Epidermal melanocyte (primary cell): Measurements from ENCODE around the gene NUP98.
"Not testable (repeated sequence)": the region's sequence is repeated elsewhere in the genome, so short reads cannot be mapped to it uniquely, and the experiment has no call there.

Experiments used
- DNase-seq: peaks from one replicate; pipeline ENCODE4 v3.0.0; 2011; ENCODE audit warnings: low spot score; ENCODE audit not compliant: insufficient read length

NUP98 gene

GRCh38 chr11:3799143-3799542 lies 1.8 kb upstream of the NUP98 start:
- no peak for DNase-seq

GRCh38 chr11:3796801-3797328 lies 489 bp downstream of the NUP98 start:
- no peak for DNase-seq

DNA sequence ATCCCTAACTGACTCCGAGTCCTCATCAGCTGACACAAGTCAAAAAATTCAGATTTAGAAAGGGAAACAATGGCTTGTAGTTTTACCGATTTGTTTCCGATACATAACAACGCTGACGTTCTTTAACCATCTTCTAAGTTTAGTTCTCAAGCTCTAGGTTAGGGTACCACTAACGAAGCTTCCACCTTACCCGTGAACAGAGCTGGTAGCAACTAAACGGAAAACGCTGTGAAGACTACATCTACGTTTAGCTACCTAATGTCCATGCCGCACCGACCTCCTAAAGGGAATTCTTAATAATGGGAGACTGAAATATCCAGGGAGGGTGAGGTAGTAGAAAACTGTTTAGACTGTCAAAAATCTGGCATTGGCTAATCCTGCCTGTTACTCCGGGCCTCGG lies 1.0 kb downstream of the NUP98 start:
- DNase-seq: no peak

- no peak for DNase-seq
Measured at GRCh38 chr11:3796002-3796311, 1.4 kb downstream of the NUP98 start.

GRCh38 chr11:3795131-3796001 lies 2.0 kb downstream of the NUP98 start:
- no peak for DNase-seq

GRCh38 chr11:3794387-3794786 lies 3.0 kb downstream of the NUP98 start:
- not testable (repeated sequence) for DNase-seq

- no peak for DNase-seq
Measured at GRCh38 chr11:3786781-3787428, 10.4 kb downstream of the NUP98 start.

- DNase-seq: no peak
Measured at GRCh38 chr11:3783611-3784010, 13.7 kb downstream of the NUP98 start.

GRCh38 chr11:3782963-3783362 lies 14.4 kb downstream of the NUP98 start:
- no peak for DNase-seq

GRCh38 chr11:3781423-3781822 lies 15.9 kb downstream of the NUP98 start:
- no peak for DNase-seq

- DNase-seq: no peak
Measured at GRCh38 chr11:3775736-3776406, 21.5 kb downstream of the NUP98 start.

DNA sequence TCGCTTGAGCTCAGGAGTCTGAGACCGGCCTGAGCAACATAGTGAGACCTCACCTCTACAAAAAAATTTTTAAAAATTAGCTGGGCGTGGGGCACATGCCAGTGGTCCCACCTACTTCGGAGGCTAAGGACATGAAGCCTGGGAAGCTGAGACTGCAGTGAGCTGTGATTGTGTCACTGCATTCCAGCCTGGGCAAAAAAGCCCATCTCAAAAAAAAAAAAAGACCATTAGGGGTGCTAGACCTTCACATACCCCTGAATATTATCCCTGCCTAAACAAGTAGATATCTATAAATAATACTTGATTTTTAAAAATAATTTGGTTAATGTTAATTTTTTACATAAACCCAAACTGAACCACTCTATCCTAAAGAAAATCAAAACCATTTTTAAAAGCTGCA lies 24.2 kb downstream of the NUP98 start:
- no peak for DNase-seq

- DNase-seq: no peak
Measured at GRCh38 chr11:3767536-3767935, 29.8 kb downstream of the NUP98 start.

GRCh38 chr11:3766836-3767235 lies 30.5 kb downstream of the NUP98 start:
- DNase-seq: not testable (repeated sequence)

DNA sequence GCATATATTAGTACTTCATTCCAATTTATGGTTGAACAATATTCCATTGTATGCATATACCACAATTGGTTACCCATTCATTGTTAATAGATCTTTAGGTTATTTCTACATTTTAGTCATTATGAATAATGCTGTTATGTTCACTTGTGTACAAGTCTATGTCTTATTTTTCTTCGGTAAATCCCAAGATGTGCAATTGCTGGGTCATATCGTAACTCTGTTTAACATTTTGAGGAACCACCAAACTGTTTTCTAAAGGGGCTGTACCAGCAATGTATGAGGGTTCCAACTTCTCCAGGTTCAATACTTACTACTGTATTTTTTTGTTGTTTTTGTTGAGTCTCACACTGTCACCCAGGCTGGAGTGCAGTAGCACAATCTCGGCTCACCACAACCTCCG lies 33.1 kb downstream of the NUP98 start:
- no peak for DNase-seq

- no peak for DNase-seq
Measured at GRCh38 chr11:3755151-3755550, 42.2 kb downstream of the NUP98 start.

DNA sequence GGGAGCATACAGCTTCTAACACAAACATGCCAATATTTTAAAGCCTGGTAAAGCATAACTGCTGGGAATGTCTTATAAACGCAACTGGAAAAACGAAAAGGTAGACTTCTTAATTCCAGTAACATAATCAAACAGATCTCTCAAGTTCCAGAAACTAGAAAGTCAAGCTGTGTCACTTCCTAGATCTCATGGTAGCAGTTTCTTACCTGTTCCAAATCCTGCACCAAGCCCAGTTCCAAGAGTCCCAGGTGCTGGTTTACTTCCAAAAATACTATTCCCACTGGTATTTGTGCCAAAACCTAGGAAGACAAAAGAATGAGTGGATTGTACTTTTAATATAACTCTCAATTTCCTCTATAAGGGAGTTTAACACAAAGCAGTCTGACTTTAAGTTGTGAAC lies 44.2 kb downstream of the NUP98 start:
- no peak for DNase-seq

DNA sequence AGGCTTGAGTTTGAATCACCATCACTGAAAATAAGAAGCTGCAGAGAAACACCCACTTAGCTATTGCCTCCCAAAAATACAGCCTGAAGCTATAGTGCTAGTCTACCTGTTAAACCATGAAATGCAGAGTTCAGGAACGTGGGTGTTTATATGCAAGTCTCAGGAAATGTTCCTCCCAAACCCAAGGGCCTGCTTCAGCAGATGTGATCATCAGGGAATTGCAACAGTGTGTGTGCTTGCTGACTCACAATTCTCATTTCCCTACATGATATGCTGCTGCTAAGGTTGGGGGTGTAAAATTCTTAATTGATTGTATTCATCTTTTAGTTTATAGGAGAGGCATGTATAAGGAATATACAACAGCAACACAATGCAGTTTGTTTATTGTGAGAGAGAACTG lies 49.6 kb downstream of the NUP98 start:
- DNase-seq: no peak

DNA sequence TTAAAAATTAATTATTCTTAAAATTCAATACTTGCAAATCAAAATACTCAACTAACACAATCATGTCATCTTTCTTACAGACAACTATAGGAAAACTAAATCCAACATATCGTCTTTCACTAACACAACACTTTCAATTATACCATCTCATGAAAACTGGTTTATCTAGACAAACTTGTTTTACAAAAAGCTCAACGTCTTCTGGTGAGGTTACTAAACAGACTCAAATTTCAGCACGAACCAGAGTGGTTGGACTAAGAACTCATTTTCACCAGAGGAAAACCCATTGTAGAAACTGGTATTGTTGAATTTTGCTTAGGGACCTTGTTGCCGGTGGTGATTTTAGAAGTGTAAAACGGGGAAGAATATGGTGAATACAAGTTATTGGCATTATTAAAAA lies 52.2 kb downstream of the NUP98 start:
- no peak for DNase-seq

GRCh38 chr11:3738723-3739122 lies 58.6 kb downstream of the NUP98 start:
- DNase-seq: no peak

- no peak for DNase-seq
Measured at GRCh38 chr11:3738241-3738640, 59.1 kb downstream of the NUP98 start.

DNA sequence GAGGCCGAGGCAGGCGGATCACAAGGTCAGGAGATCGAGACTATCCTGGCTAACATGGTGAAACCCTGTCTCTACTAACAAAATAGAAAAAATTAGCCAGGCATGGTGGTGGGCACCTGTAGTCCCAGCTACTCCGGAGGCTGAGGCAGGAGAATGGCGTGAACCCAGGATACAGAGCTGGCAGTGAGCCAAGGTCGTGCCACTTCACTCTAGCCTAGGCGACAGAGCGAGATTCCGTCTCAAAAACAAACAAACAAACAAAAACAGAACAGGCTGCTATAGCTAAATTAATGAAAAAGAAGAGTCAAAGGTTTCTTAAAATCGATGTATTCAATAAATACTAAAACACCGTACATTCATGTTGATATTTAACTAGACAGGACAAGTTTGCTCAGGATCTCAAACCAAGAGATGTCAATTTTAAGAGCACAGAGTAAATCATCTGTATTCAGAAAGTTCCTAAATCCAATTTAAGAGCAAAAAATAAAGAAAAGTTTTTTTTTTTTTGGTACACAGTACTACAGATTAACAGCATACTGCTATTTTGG lies 59.9 kb downstream of the NUP98 start:
- DNase-seq: no peak
